ENCODE data around the gene BCAS3.

The BCAS3 gene

GRCh38 chr17:61386251-61386650 is 708.6 kb downstream of the BCAS3 start:
- no peak for DNase-seq (ENCODE audit: low spot score)

- DNase-seq (ENCODE audit: low spot score), result no peak
Observed at GRCh38 chr17:61387011-61387410, 709.4 kb downstream of the BCAS3 start.

DNA sequence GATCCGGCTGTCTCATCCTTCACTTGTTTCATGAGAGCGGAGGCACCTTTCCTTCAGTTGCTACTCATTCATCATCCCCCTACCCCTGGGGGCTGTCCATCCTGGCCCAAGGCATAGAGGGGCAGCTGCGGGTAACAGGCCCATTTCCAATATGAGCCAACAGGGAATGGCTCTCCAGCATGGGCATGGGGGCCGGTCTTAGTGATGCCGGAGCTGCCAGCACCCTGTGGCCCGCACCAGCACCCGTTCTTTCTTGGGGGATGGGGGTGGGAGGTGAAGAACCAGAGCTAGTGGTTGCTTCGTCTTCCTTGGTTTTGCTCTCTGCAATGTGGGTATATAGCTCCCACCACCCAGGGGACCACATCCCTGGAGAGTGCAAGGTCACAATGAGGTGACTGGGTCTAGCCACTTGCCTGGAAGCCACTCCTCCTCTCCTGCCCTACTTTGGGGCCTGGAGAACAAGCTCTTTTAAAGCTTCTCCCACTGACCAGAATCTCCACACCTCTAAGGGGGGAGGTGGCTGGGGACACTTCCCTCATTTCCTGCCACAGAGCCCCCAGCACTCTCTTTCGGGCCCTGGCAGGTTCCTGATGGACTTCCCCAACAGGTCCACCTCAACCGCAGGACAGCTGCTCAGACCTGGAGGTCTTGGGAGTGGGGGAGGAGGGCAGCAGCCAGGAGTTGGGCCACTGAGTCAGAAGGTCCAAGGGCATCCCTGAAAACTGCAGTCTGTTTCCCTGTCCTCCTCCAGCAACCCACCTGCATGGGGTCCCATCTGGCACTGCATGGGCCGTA is 710.1 kb downstream of the BCAS3 start:
- no peak for DNase-seq (ENCODE audit: low spot score)

GRCh38 chr17:61388561-61389356 is 711.1 kb downstream of the BCAS3 start:
- no peak for DNase-seq (ENCODE audit: low spot score)

GRCh38 chr17:61389670-61390478 is 712.2 kb downstream of the BCAS3 start:
- peak; percentile 63 for DNase-seq (ENCODE audit: low spot score)

DNA sequence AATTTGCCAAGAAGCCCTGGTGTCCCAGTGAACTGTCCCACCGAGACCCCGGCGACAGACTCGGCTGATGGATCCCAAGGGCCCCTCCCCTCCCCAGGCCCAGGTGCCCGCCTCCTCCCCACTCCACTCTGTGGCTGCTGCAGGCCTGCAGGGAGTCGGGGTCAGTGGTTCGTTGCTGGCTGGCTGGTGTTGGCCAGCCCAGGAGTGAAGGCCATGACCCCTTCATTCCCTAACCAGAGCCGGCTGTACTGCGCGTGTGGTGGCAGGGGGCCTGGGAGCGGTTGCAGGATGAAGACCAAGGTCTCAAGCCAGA is 712.8 kb downstream of the BCAS3 start:
- no peak for DNase-seq (ENCODE audit: low spot score)

- no peak for DNase-seq (ENCODE audit: low spot score)
Observed at GRCh38 chr17:61391595-61392291, 714.1 kb downstream of the BCAS3 start.

DNA sequence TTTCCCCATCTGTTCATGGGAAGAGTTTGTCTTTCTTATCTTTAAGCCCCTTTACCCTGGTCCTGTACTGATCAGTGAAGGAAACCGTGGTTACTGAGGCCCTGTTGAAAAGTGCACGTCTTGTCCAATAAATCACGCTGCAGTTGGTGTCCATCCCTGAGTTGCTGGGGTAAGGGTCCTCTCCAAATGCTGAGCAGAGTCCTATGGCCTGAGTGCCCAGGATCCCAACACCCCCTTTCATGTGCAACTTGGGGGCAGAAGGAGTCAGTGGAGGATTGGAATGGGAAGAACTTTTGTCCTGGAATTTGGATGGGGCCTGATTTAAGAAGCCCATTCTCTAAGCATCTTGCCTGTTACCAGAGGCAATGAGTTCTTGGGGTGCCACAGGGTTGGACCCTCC is 715.0 kb downstream of the BCAS3 start:
- DNase-seq (ENCODE audit: low spot score), result no peak

- peak; percentile 42 for DNase-seq (ENCODE audit: low spot score)
Observed at GRCh38 chr17:61393550-61393903, 715.9 kb downstream of the BCAS3 start.

DNA sequence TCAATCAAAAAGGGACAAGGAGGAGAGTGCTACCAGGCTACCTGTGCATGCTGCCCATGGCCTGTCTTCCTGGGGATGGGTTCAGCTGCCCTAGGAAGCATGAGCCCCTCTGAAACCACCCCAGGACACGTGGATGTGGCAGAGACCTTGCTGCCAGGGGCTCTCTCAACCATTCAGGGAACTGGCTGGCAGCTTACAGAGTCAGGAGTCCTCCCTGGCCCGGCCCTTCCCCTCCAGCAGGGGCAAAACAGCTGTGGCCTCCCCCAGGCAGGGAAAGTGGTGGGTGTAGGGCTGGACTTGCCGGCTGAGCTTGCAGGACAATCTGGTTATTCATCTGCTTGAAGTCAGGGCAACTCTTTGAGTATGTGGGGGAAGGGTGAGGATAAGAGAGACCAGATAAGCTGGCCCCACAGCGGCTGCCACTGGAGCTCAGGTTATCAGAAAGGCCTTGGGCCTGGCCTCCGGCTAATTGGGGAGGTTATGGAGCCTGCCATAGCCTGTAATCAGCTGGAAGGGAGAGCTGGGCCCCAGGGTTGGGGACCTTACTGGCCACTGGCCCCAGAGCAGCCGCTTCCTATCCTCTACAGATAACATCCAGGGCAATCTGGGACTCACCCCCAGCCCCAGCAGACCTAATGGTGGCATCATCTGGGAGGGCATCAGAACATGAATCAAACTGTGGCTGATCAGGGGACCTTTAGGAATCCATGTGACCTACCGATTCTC is 716.4 kb downstream of the BCAS3 start:
- no peak for DNase-seq (ENCODE audit: low spot score)

GRCh38 chr17:61394630-61395408 is 717.2 kb downstream of the BCAS3 start:
- no peak for DNase-seq (ENCODE audit: low spot score)

DNA sequence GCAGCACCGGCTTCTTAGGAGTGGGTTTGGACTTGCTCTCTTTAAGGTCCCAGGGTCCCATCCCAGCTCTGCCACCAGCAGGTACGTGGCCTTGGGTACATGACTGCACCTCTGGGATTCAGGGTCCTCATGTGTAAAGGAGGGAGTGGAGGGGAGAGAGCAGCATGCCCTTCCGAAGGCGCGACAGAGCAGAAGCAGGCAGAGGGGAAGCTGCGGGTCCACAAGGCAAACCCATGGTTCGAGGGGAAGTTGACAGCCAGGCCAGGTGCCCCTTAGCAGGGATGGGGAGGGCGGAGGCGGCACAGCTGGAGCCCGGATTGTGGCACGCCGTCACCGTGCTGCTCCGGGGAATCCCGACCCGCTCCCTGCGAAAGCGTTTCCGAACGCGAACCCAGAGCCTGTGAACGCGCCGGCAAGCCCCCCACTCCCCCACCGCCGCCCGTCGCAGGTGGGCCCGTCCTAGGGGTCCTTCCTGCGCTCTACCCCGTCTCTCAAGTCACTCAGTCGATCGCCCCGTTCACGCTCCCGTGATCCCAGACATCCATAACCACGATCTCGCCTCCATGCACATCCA is 717.8 kb downstream of the BCAS3 start:
- no peak for DNase-seq (ENCODE audit: low spot score)

DNA sequence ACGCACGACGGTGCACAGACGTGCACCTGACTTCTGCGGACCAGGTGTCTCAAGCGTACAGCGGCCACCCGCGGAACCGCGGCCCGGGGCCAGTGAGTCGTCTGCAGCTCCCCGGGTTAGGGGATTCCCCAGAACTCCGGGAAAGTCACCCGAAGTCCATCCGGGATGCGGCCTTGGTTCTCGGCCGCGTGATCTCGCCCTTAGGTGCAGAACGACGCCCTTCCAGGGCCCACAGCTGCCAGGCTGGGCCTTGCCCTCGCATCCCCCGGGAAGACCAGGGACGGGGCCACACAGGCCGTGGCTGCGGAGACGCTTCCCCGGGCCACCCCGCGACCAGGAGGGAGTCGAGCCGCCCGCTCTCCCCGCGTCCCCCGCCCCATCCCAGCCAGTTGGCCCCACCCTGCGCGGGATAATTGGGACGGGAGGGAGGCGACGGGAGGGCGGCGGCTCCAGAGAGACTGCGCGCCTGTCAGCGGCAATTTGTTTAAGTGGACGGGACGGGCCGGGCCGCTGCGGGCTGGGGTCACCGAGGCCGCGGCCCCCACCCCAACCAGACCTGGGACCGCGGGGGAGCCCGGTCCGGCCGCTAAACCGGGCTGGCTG is 718.4 kb downstream of the BCAS3 start:
- DNase-seq (ENCODE audit: low spot score), result no peak

DNA sequence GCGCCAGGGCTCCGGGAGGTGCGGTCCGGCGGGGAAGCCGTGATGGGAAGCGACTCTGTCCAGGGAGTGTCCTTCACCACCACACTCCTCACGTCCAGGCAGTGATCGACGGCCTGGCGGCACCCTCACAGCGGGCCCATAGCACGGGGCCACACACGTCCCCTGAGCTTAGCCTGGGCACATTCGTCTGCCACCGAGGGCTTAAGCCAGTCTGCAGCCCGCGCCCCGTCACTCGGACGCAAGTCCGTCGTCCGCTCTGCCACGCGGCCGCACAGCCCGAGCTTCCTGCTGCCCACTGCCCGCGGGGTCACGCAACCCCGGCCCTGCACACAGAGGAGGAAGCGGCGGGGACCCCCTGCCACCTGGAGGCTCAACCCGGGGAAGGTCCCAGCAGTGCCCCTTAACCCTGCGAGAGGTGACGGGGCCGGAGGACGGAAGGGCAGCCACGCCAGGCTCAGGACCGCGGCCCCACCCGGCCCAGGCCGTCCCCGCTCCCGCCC is 719.0 kb downstream of the BCAS3 start:
- DNase-seq (ENCODE audit: low spot score), result no peak

- no peak for DNase-seq (ENCODE audit: low spot score)
Observed at GRCh38 chr17:61397086-61397842, 719.6 kb downstream of the BCAS3 start.

DNA sequence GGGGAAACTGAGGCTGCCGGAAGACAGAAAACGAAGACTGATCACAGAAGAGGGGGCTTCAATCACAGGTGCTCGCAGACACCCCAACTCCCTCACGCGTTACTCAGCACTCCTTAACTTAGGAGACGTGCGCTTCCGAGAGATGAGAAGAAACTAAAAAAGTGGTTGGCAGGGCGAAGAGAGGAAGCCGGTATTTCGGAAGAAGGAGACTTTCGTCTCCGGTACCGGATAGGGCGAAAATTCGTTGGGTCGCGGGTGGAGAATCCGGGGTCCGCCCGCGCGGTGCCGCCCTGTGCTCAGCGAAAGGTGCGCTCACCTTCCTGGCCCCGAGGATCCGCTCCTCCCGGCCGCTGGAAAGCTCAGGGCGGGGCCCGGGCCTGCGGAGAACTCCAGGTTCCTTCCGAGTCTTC is 721.1 kb downstream of the BCAS3 start:
- DNase-seq (ENCODE audit: low spot score), result no peak

- no peak for DNase-seq (ENCODE audit: low spot score)
Observed at GRCh38 chr17:61399131-61400065, 721.7 kb downstream of the BCAS3 start, which contains the start of gene TBX2. TBX2 (plus strand) TSS chr17:61399843; CDS start chr17:61400177, 334 bp downstream.
